ENCODE results near the gene JUND. TPM values are rescaled to one million over a fixed set of nuclear protein-coding genes. Genes with fewer than 3 reads are reported as not detected.
A peak's percentile ranks its signal among the peaks of the same experiment; 100 is the strongest.

Gene JUND
- total and polyA plus RNA-seq, 4 donors, result 12.8 to 103 (median 41.8) TPM

DNA sequence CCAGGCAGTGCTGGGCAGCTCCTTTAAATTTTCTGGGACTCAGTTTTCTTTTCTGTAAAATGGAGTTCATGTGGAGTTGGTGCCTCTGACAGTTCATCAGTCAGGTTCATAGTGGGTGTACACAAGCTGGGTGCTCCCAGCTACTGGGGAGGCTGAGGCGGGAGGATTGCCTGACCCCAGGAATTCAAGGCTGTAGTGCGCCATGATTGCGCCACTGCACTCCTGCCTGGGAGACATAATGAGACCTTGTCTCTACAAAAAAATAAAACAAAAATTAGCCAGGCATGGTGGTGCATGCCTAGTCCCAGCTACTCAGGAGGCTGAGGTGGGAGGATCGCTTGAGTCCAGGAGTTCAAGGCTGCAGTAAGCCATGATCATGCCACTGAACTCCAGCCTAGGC, 28.3 kb downstream of the JUND start (continued):
- TF ChIP-seq, protein P1, sequence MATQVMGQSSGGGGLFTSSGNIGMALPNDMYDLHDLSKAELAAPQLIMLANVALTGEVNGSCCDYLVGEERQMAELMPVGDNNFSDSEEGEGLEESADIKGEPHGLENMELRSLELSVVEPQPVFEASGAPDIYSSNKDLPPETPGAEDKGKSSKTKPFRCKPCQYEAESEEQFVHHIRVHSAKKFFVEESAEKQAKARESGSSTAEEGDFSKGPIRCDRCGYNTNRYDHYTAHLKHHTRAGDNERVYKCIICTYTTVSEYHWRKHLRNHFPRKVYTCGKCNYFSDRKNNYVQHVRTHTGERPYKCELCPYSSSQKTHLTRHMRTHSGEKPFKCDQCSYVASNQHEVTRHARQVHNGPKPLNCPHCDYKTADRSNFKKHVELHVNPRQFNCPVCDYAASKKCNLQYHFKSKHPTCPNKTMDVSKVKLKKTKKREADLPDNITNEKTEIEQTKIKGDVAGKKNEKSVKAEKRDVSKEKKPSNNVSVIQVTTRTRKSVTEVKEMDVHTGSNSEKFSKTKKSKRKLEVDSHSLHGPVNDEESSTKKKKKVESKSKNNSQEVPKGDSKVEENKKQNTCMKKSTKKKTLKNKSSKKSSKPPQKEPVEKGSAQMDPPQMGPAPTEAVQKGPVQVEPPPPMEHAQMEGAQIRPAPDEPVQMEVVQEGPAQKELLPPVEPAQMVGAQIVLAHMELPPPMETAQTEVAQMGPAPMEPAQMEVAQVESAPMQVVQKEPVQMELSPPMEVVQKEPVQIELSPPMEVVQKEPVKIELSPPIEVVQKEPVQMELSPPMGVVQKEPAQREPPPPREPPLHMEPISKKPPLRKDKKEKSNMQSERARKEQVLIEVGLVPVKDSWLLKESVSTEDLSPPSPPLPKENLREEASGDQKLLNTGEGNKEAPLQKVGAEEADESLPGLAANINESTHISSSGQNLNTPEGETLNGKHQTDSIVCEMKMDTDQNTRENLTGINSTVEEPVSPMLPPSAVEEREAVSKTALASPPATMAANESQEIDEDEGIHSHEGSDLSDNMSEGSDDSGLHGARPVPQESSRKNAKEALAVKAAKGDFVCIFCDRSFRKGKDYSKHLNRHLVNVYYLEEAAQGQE (IDR thresholded peaks at IDR 0.05), result no peak
- TF ChIP-seq FOXA2 (IDR thresholded peaks at IDR 0.05) (no peak), RXRA (IDR thresholded peaks at IDR 0.05) (no peak), HNF4G (IDR thresholded peaks at IDR 0.05) (no peak), TAF1 (conservative IDR thresholded peaks at IDR 0.05) (no peak)

DNA sequence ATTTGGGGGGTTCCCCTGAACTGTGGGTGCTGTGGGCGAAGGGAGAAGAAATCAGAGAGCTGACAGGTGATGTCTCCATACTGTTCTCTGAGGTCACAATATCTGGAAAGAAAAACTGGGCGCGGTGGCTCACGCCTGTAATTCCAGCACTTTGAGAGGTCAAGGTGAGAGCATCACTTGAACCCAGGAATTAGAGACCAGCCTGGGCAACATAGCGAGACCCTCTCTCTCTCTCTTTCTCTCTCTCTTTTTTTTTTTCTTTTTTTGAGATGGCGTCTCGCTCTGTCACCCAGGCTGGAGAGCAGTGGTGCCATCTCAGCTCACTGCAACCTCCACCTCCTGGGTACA, 29.1 kb downstream of the JUND start:
- WGBS, result 70% methylated on average over 7 of the region's 7 CpGs
- no peaks in the 10 kb centered on the region for H3K4me1 ChIP-seq (ENCODE audit: control insufficient read depth in 4 of 4, insufficient read depth in 4 of 4, low read length in 3 of 4)
- no peaks in the 10 kb centered on the region for H3K36me3 ChIP-seq (ENCODE audit: control insufficient read depth in 4 of 4, insufficient read depth in 3 of 4, low read depth in 1 of 4, low read length in 3 of 4)
- no peak overlapping the region for H3K27ac ChIP-seq (ENCODE audit: low read depth in 1 of 2, low read length in 2 of 2)
- no peak overlapping the region for H3K9ac ChIP-seq (ENCODE audit: low read depth in 1 of 2, low read length in 2 of 2)
- TF ChIP-seq JUND (IDR thresholded peaks at IDR 0.05) (no peak), FOXA2 (IDR thresholded peaks at IDR 0.05) (no peak), HNF4A (conservative IDR thresholded peaks at IDR 0.05) (no peak), TAF1 (conservative IDR thresholded peaks at IDR 0.05) (no peak), RAD21 (IDR thresholded peaks at IDR 0.05) (no peak), NR2F2 (IDR thresholded peaks at IDR 0.05) (no peak), EGR1 (IDR thresholded peaks at IDR 0.05; ENCODE audit: low read depth in 2 of 2) (no peak)
- no peak overlapping the region for H3K4me3 ChIP-seq (ENCODE audit: low read depth in 1 of 3, low read length in 3 of 3)
- no peaks in the 10 kb centered on the region for H3K27me3 ChIP-seq (ENCODE audit: control insufficient read depth in 4 of 4, insufficient read depth in 4 of 4, low read length in 3 of 4)
- H3K9me3 ChIP-seq (ENCODE audit: control insufficient read depth in 4 of 4, low read length in 3 of 4), result no peaks in the 10 kb centered on the region
- no peak for DNase-seq (ENCODE audit: low spot score)

DNA sequence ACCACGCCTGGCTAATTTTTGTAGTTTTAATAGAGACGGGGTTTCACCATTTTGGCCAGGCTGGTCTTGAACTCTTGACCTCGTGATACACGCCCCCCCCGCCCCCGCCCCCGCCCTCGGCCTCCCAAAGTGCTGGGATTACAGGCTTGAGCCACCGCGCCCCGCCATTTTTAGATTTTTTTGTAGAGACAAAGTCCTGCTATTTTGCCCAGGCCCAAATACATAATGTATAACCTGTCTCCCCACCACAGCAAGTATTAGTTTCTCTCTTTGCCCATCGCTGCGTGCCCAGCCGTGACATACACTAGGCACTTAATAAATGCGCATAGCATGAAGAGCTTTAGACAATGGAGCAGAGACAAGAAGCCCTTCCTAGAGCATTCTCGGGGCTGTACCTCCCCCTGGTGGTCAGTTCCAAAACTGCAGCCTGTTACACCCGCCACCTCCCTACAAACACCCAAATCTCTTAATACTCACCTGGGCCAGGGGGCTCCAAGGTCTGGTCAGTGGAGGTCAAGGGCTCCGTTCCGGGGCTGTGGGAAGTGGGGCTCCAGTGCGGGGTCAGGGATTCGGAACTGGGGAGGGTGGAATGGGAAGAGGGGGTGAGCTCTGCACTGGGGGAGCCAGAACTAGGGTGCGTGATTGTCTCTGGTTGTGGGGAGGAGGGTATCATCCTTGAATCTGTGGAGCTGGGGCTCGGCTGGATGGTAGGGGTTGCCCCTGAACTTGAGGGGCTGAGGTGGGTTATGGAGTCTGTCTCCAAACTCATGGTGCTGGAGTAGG, 29.6 kb downstream of the JUND start:
- TF ChIP-seq HNF4A (conservative IDR thresholded peaks at IDR 0.05), result no peak
- no peak for TF ChIP-seq FOXA1 (IDR thresholded peaks at IDR 0.05)
- no peak for TF ChIP-seq TAF1 (conservative IDR thresholded peaks at IDR 0.05)
- TF ChIP-seq NR2F2 (IDR thresholded peaks at IDR 0.05), result no peak
- TF ChIP-seq, protein P2, sequence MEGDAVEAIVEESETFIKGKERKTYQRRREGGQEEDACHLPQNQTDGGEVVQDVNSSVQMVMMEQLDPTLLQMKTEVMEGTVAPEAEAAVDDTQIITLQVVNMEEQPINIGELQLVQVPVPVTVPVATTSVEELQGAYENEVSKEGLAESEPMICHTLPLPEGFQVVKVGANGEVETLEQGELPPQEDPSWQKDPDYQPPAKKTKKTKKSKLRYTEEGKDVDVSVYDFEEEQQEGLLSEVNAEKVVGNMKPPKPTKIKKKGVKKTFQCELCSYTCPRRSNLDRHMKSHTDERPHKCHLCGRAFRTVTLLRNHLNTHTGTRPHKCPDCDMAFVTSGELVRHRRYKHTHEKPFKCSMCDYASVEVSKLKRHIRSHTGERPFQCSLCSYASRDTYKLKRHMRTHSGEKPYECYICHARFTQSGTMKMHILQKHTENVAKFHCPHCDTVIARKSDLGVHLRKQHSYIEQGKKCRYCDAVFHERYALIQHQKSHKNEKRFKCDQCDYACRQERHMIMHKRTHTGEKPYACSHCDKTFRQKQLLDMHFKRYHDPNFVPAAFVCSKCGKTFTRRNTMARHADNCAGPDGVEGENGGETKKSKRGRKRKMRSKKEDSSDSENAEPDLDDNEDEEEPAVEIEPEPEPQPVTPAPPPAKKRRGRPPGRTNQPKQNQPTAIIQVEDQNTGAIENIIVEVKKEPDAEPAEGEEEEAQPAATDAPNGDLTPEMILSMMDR (IDR thresholded peaks at IDR 0.05; ENCODE audit: low read depth, low read length, missing input control), result peak; percentile 97
- TF ChIP-seq GABPA (IDR thresholded peaks at IDR 0.05 in 1 of 2, conservative IDR thresholded peaks at IDR 0.05 in 1 of 2), result no peak
- TF ChIP-seq YY1 (IDR thresholded peaks at IDR 0.05), result no peak
- TF ChIP-seq, protein P3, sequence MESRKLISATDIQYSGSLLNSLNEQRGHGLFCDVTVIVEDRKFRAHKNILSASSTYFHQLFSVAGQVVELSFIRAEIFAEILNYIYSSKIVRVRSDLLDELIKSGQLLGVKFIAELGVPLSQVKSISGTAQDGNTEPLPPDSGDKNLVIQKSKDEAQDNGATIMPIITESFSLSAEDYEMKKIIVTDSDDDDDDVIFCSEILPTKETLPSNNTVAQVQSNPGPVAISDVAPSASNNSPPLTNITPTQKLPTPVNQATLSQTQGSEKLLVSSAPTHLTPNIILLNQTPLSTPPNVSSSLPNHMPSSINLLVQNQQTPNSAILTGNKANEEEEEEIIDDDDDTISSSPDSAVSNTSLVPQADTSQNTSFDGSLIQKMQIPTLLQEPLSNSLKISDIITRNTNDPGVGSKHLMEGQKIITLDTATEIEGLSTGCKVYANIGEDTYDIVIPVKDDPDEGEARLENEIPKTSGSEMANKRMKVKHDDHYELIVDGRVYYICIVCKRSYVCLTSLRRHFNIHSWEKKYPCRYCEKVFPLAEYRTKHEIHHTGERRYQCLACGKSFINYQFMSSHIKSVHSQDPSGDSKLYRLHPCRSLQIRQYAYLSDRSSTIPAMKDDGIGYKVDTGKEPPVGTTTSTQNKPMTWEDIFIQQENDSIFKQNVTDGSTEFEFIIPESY (IDR thresholded peaks at IDR 0.05), result no peak
- TF ChIP-seq RXRA (IDR thresholded peaks at IDR 0.05), result no peak
- TF ChIP-seq, protein P4, sequence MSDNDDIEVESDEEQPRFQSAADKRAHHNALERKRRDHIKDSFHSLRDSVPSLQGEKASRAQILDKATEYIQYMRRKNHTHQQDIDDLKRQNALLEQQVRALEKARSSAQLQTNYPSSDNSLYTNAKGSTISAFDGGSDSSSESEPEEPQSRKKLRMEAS (IDR thresholded peaks at IDR 0.05), result no peak
- TF ChIP-seq RAD21 (IDR thresholded peaks at IDR 0.05), result peak; percentile 96 to 97
- TF ChIP-seq, protein P1 (IDR thresholded peaks at IDR 0.05), result no peak
- TF ChIP-seq, protein P5, sequence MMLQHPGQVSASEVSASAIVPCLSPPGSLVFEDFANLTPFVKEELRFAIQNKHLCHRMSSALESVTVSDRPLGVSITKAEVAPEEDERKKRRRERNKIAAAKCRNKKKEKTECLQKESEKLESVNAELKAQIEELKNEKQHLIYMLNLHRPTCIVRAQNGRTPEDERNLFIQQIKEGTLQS (IDR thresholded peaks at IDR 0.05), result no peak
- Histone ChIP-seq H3K9ac (ENCODE audit: low read depth in 1 of 2, low read length in 2 of 2) (no peak overlapping the region), H3K4me1 (ENCODE audit: control insufficient read depth in 4 of 4, insufficient read depth in 4 of 4, low read length in 3 of 4) (no peaks in the 10 kb centered on the region), H3K36me3 (ENCODE audit: control insufficient read depth in 4 of 4, insufficient read depth in 3 of 4, low read depth in 1 of 4, low read length in 3 of 4) (no peaks in the 10 kb centered on the region), H3K4me3 (ENCODE audit: low read depth in 1 of 3, low read length in 3 of 3) (no peak overlapping the region), H3K27me3 (ENCODE audit: control insufficient read depth in 4 of 4, insufficient read depth in 4 of 4, low read length in 3 of 4) (no peaks in the 10 kb centered on the region), H3K9me3 (ENCODE audit: control insufficient read depth in 4 of 4, low read length in 3 of 4) (no peaks in the 10 kb centered on the region), H3K27ac (ENCODE audit: low read depth in 1 of 2, low read length in 2 of 2) (no peak overlapping the region)
- DNase-seq (ENCODE audit: low spot score), result peak; percentile 87
- 21% methylated on average over 23 of the region's 23 CpGs for WGBS
